PC-9 (cell line): ENCODE data around the gene SPTLC1. TPM values are rescaled to one million over a fixed set of nuclear protein-coding genes. Genes with fewer than 3 reads are reported as not detected.

ENCODE experiments used
- BruUV-seq: library from RNA; stranded (reverse); fragments of 400-500 nt; replicated peaks from 2 replicates; lab custom pipeline; 2021; lab: Mats Ljungman, UMichigan
- CTCF ChIA-PET: fragments of 300-600 bp; sonication (Branson Sonifier 250); formaldehyde crosslinking; loops from one replicate; lab custom pipeline; 2022; ENCODE audit warnings: antibody characterized with exemption; lab: Charles Lee
- POLR2A ChIA-PET: fragments of 300-600 bp; sonication (Branson Sonifier 250); formaldehyde crosslinking; loops from one replicate; lab custom pipeline; 2022; ENCODE audit warnings: antibody characterized with exemption; ENCODE audit not compliant: unreplicated experiment; lab: Charles Lee
- DNase-seq, 2 experiments: peaks; one replicate each; pipeline versions ENCODE4 v3.0.0 to v3.0.0-alpha.2; 2015 to 2022; ENCODE audit warnings: mixed read lengths in 1 of 2
- H2AFZ ChIP-seq: fragments of 200-600 bp; sonication (generic); 2 replicates; pipeline ENCODE4 v1.8.1; 2017; ENCODE audit warnings: antibody characterized with exemption
- H3F3A ChIP-seq: fragments of 200-600 bp; sonication (generic); 2 replicates; pipeline ENCODE4 v1.8.1; 2017; ENCODE audit warnings: antibody characterized with exemption, mild to moderate bottlenecking, low read depth; ENCODE audit not compliant: insufficient read depth
- H3K27ac ChIP-seq: fragments of 200-600 bp; sonication (generic); 2 replicates; pipeline ENCODE4 v1.6.1; 2016; ENCODE audit warnings: mixed run types
- H3K27me3 ChIP-seq: fragments of 200-600 bp; sonication (generic); 2 replicates; pipeline ENCODE4 v1.6.1; 2016; ENCODE audit warnings: low read depth, mixed run types; ENCODE audit not compliant: insufficient read depth
- H3K36me3 ChIP-seq: fragments of 200-600 bp; sonication (generic); 2 replicates; pipeline ENCODE4 v1.6.1; 2016; ENCODE audit warnings: low read depth, mixed run types
- H3K4me1 ChIP-seq: fragments of 200-600 bp; sonication (generic); replicated peaks from 2 replicates; pipeline ENCODE4 v1.6.1; 2016; ENCODE audit warnings: mixed run types; ENCODE audit not compliant: insufficient read depth
- H3K4me2 ChIP-seq: fragments of 200-600 bp; sonication (generic); 2 replicates; pipeline ENCODE4 v1.6.1; 2017; ENCODE audit warnings: mixed run types
- H3K4me3 ChIP-seq: fragments of 200-600 bp; sonication (generic); 2 replicates; pipeline ENCODE4 v1.6.1; 2016; ENCODE audit warnings: mixed run types
- H3K79me2 ChIP-seq: fragments of 200-600 bp; sonication (generic); 2 replicates; pipeline ENCODE4 v1.6.1; 2017; ENCODE audit warnings: low read depth, mixed run types
- H3K9me2 ChIP-seq: fragments of 200-600 bp; sonication (generic); 2 replicates; pipeline ENCODE4 v1.8.1; 2017; ENCODE audit warnings: mild to moderate bottlenecking; ENCODE audit not compliant: insufficient read depth
- H3K9me3 ChIP-seq: fragments of 200-600 bp; sonication (generic); 2 replicates; pipeline ENCODE4 v1.8.1; 2016; ENCODE audit warnings: low read depth; ENCODE audit not compliant: insufficient read depth
- H4K20me1 ChIP-seq: fragments of 200-600 bp; sonication (generic); 2 replicates; pipeline ENCODE4 v1.8.1; 2017; ENCODE audit not compliant: insufficient read depth
- CTCF ChIP-seq: fragments of 200-600 bp; sonication (generic); conservative IDR thresholded peaks from 2 replicates; pipeline ENCODE4 v1.6.1; 2017; ENCODE audit warnings: mixed run types, antibody characterized with exemption, mild to moderate bottlenecking, moderate library complexity
- EZH2 ChIP-seq: fragments of 200-600 bp; sonication (generic); IDR thresholded peaks from 2 replicates; pipeline ENCODE4 v1.8.0; 2017; ENCODE audit warnings: antibody characterized with exemption, low read depth
- intact Hi-C: fragments of 100-400 bp; cut with micrococcal nuclease; formaldehyde crosslinking; loops from one replicate; pipeline ENCODE4 v1.10.0; 2022; ENCODE audit not compliant: unreplicated experiment
- total RNA-seq: library from RNA; stranded (reverse); gene quantifications from 2 replicates; pipeline ENCODE4 v1.2.3, GENCODE V29; 2021

SPTLC1 gene
- total RNA-seq, 1 experiment from 2014 or later, result 103 TPM

GRCh38 chr9:92032891-92033290 lies 82.3 kb downstream of the SPTLC1 start:
- no peak for DNase-seq
- Histone ChIP-seq H3K9me2 (no peaks in the 10 kb centered on the region), H3K36me3 (0 out of 2 replicates have a peak, but pooled peaks cover 5% of the 10 kb centered on the region), H4K20me1 (no peaks in the 10 kb centered on the region), H3K9me3 (no peaks in the 10 kb centered on the region), H3K79me2 (no peaks in the 10 kb centered on the region), H3F3A (no peaks in the 10 kb centered on the region), H3K27ac (no peak overlapping the region), H3K4me1 (no peaks in the 10 kb centered on the region), H3K4me2 (no peak overlapping the region), H3K27me3 (no peaks in the 10 kb centered on the region), H3K4me3 (no peak overlapping the region), H2AFZ (no peak overlapping the region)
- intact Hi-C loops, result no loop called here
- ChIA-PET POLR2A (no interaction called here), CTCF (interaction anchor here (0.6 kb wide), 1 partner anchor 85 kb away, joined by 4 read pairs; no protein-coding TSS in a partner anchor)
- no peak for TF ChIP-seq CTCF
- no peak for TF ChIP-seq EZH2
- BruUV-seq, result no TSS peak

- Histone ChIP-seq H3K9me2 (no peaks in the 10 kb centered on the region), H3K4me1 (no peaks in the 10 kb centered on the region), H3K4me3 (no peak overlapping the region), H3K27ac (no peak overlapping the region), H3F3A (no peaks in the 10 kb centered on the region), H3K79me2 (no peaks in the 10 kb centered on the region), H3K9me3 (no peaks in the 10 kb centered on the region), H3K27me3 (no peaks in the 10 kb centered on the region), H2AFZ (no peak overlapping the region), H3K36me3 (0 out of 2 replicates have a peak, but pooled peaks cover 5% of the 10 kb centered on the region), H4K20me1 (no peaks in the 10 kb centered on the region), H3K4me2 (no peak overlapping the region)
- BruUV-seq, result no TSS peak
- ChIA-PET POLR2A (no interaction called here), CTCF (no interaction called here)
- intact Hi-C loops, result no loop called here
- DNase-seq, result no peak
- no peak for TF ChIP-seq CTCF
- TF ChIP-seq EZH2, result no peak
Measured at GRCh38 chr9:92030367-92030766, 84.8 kb downstream of the SPTLC1 start.

GRCh38 chr9:92029553-92029952 lies 85.7 kb downstream of the SPTLC1 start:
- TF ChIP-seq EZH2, result no peak
- TF ChIP-seq CTCF, result peak; percentile 48
- H3K9me2 ChIP-seq, result no peaks in the 10 kb centered on the region

More at GRCh38 chr9:92029553-92029952, 85.7 kb downstream of the SPTLC1 start:
- 0 out of 2 replicates have a peak, but pooled peaks cover 5% of the 10 kb centered on the region for H3K36me3 ChIP-seq
- no peak overlapping the region for H3K4me2 ChIP-seq
- no peaks in the 10 kb centered on the region for H3K27me3 ChIP-seq
- H3K4me1 ChIP-seq, result no peaks in the 10 kb centered on the region
- DNase-seq, result no peak
- H3K9me3 ChIP-seq, result no peaks in the 10 kb centered on the region
- CTCF ChIA-PET, result no interaction called here
- no peaks in the 10 kb centered on the region for H3K79me2 ChIP-seq
- no peak overlapping the region for H3K27ac ChIP-seq
- no peak overlapping the region for H3K4me3 ChIP-seq
- H2AFZ ChIP-seq, result no peak overlapping the region
- H4K20me1 ChIP-seq, result no peaks in the 10 kb centered on the region
- intact Hi-C loops, result loop anchor here (10.0 kb wide), 1 partner anchor 255 kb away; no protein-coding TSS in a partner anchor
- POLR2A ChIA-PET, result no interaction called here
- BruUV-seq, result TSS peak; percentile 21
- H3F3A ChIP-seq, result no peaks in the 10 kb centered on the region
